Skeletal muscle satellite cell (primary cell): ENCODE results near the gene SLC7A1.

Experiments
- H3K27me3 ChIP-seq: 2 replicates; pipeline ENCODE4 v1.7.0; 2013; ENCODE audit warnings: low read length; ENCODE audit not compliant: control insufficient read depth, insufficient read depth
- H3K36me3 ChIP-seq: 2 replicates; pipeline ENCODE4 v1.7.0; 2013; ENCODE audit warnings: mild to moderate bottlenecking, control low read depth, low read length; ENCODE audit not compliant: insufficient read depth
- H3K4me1 ChIP-seq: 2 replicates; pipeline ENCODE4 v1.7.0; 2013; ENCODE audit warnings: low read length; ENCODE audit not compliant: control insufficient read depth, insufficient read depth
- H3K4me2 ChIP-seq: 2 replicates; pipeline ENCODE4 v1.7.0; 2013; ENCODE audit warnings: mild to moderate bottlenecking, low read length
- H3K4me3 ChIP-seq: 2 replicates; pipeline ENCODE4 v1.7.0; 2013; ENCODE audit warnings: low read length
- H3K9ac ChIP-seq: 2 replicates; pipeline ENCODE4 v1.7.0; 2013; ENCODE audit warnings: mild to moderate bottlenecking, low read depth, low read length, moderate library complexity
- H3K9me3 ChIP-seq: replicated peaks from 2 replicates; pipeline ENCODE4 v1.7.0; 2013; ENCODE audit warnings: mild to moderate bottlenecking, control low read depth, low read length

The SLC7A1 gene

DNA sequence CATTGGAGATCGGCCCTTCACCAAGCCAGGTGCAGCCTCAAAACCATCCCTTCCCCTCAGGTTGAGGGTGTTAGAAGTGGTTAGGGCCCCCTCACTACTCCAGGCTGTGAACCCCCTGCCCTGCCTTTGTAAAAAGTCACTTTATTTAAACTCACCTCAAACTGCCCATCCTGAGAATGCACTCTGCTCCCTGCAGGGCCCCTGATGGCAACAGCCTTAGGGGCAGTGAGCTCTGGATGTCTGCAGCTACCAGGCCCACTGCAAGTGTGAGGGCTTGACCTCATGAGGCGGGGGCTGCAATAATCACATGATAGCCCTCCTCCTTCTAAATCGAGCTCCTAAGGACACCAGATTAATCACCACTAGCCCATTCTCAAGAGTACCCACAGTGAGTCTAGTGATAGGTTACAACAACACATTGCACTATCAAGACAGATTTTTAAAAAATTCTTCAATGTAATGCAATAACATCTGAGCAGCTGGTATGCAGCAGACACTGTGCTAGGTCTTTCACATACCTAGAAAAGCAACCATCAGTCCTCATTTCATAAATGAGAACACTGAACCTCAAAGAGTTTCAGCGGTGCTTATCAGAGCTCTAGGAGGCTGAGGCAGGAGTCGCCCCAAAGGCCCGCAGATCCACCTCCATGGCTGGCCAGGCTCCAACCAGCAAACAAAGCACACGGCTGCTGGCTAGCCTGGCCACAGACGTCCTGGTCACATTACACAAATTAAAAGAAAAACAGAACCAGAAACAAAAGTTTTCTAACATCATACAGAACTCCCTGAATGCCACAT lies 26.0 kb downstream of the SLC7A1 start:
- H3K9ac ChIP-seq: no peak overlapping the region
- H3K4me3 ChIP-seq: no peak overlapping the region
- H3K36me3 ChIP-seq: no peaks in the 10 kb centered on the region
- H3K4me2 ChIP-seq: no peak overlapping the region
- no peaks in the 10 kb centered on the region for H3K27me3 ChIP-seq
- H3K4me1 ChIP-seq: peaks cover 18% of the 10 kb centered on the region
- no peaks in the 10 kb centered on the region for H3K9me3 ChIP-seq

DNA sequence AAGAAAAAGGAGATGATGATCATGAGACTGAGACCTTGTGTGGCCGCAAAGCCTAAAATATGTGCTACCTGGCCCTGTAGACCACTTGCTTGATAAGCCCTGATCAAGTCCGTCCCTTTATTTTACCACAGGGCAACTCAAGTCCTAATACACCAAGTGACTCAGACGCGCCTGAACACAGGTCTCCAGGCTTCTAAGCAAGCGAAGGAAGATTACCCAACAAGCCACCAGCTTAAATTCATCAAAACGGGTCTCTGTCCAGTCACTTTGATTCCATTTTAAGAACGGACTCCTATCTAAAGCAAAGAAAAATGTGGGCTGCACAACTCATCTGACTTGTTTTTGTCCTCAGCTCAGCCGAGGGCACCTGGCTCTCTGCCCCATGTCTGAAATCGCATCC lies 26.8 kb downstream of the SLC7A1 start:
- H3K4me3 ChIP-seq: no peak overlapping the region
- no peak overlapping the region for H3K4me2 ChIP-seq
- no peaks in the 10 kb centered on the region for H3K9me3 ChIP-seq
- H3K9ac ChIP-seq: no peak overlapping the region
- H3K4me1 ChIP-seq: peaks cover 18% of the 10 kb centered on the region
- no peaks in the 10 kb centered on the region for H3K27me3 ChIP-seq
- H3K36me3 ChIP-seq: no peaks in the 10 kb centered on the region

DNA sequence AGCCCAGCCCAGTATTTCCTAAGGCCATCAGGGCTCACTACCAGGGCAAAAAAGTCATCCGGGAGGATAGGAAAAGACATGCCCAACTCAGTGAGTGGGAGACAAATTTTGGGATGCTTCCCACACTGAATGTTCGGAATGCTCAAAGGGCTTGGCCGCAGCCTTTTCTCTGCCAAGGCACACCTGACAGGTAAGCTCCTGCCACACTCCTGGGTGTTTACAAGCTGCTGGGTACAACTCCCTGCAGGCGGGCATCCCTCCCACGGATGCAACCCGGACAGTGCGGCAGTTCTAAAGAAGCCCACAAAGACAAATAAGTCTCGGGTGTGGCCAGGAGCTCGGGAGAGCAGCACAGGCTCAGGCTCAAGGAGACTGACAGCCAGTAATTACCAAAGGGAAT lies 28.1 kb downstream of the SLC7A1 start:
- no peaks in the 10 kb centered on the region for H3K27me3 ChIP-seq
- no peak overlapping the region for H3K9ac ChIP-seq
- H3K9me3 ChIP-seq: no peaks in the 10 kb centered on the region
- H3K4me3 ChIP-seq: no peak overlapping the region
- no peaks in the 10 kb centered on the region for H3K36me3 ChIP-seq
- H3K4me2 ChIP-seq: no peak overlapping the region
- H3K4me1 ChIP-seq: peaks cover 12% of the 10 kb centered on the region

DNA sequence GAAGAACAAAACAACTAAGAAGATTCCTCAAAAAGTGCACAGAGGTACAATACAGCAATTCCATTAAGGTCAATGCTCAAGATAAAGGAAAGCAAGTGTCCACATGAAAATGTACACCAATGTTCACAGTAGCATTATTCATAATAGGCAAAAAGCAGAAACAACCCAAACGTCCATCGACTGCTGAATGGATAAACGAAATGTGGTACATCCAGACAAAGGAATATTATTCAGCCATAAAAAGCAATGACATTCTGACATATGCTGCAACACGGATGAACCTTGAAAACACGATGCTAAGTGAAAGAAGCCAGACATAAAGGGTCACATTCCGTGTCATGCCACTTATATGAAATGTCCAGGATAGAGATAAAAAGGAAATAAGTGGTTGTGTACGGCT lies 29.3 kb downstream of the SLC7A1 start:
- no peaks in the 10 kb centered on the region for H3K9me3 ChIP-seq
- peaks cover 19% of the 10 kb centered on the region for H3K4me1 ChIP-seq
- H3K9ac ChIP-seq: no peak overlapping the region
- no peak overlapping the region for H3K4me2 ChIP-seq
- no peaks in the 10 kb centered on the region for H3K27me3 ChIP-seq
- H3K36me3 ChIP-seq: no peaks in the 10 kb centered on the region
- no peak overlapping the region for H3K4me3 ChIP-seq

DNA sequence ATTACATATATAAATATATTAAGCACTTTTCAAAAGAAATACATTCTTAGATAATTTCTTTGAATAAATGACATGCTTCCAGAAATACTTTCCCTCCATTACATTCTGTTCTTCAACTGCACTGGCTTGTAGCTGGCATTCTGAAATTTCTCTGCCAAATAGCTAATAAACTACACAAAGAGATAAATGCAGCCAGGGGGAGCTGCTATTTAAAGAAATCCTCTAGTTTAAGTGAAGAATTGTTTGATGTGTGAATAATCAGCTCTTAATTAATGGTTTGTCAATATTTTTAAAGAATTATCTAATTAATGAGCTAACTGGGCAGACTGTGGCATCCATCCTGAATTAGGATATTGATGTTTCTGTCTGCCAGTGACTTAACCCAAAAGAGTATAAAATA lies 30.7 kb downstream of the SLC7A1 start:
- no peak overlapping the region for H3K4me3 ChIP-seq
- H3K4me1 ChIP-seq: peaks cover 19% of the 10 kb centered on the region
- H3K4me2 ChIP-seq: no peak overlapping the region
- H3K9me3 ChIP-seq: no peaks in the 10 kb centered on the region
- H3K36me3 ChIP-seq: no peaks in the 10 kb centered on the region
- H3K27me3 ChIP-seq: no peaks in the 10 kb centered on the region
- no peak overlapping the region for H3K9ac ChIP-seq

DNA sequence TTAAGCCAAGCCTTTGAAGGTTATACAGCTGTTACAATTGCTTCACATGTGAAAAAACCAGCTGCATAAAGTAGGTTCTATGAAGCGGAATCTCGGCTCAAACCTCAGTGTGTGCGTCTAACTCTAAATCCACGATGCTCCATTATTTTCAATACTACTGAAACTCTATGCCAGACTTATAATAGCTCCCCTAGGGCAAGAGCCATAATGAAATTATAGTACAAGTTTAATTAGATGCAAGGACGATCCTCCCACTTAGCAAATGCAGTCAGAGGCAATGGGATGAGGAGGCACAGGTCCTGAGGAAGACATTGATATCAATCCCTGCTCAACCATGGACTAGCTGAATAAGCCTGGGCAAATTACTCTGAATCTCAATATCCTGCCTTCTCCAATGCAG lies 31.1 kb downstream of the SLC7A1 start:
- H3K9ac ChIP-seq: no peak overlapping the region
- no peaks in the 10 kb centered on the region for H3K36me3 ChIP-seq

DNA sequence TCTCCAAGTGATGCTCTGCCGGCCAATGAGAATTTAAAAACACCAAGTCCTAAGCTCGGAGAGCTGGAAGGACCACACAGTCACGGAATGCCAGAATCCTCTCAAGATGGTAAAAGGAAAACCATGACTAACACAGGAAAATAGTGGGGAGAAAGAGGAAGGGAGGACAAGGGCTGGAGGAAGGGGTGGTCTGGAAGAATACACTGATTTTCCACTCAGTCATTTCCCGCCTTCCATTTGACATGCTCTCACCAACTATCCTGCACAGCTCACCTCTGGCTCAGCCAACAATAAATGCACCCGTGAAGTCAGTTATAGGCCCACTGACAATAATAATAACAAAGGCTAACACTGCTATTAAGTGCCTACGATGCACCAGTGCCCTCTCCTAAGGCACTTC lies 31.5 kb downstream of the SLC7A1 start:
- Histone ChIP-seq H3K4me2 (peak overlapping the region; percentile 0), H3K4me1 (peaks cover 19% of the 10 kb centered on the region), H3K4me3 (no peak overlapping the region), H3K27me3 (no peaks in the 10 kb centered on the region), H3K9me3 (no peaks in the 10 kb centered on the region), H3K9ac (no peak overlapping the region), H3K36me3 (no peaks in the 10 kb centered on the region)

More for the DNA sequence above, 31.1 kb downstream of the SLC7A1 start:
- Histone ChIP-seq H3K4me2 (peak overlapping the region; percentile 0), H3K4me3 (no peak overlapping the region), H3K9me3 (no peaks in the 10 kb centered on the region), H3K27me3 (no peaks in the 10 kb centered on the region), H3K4me1 (peaks cover 19% of the 10 kb centered on the region)

DNA sequence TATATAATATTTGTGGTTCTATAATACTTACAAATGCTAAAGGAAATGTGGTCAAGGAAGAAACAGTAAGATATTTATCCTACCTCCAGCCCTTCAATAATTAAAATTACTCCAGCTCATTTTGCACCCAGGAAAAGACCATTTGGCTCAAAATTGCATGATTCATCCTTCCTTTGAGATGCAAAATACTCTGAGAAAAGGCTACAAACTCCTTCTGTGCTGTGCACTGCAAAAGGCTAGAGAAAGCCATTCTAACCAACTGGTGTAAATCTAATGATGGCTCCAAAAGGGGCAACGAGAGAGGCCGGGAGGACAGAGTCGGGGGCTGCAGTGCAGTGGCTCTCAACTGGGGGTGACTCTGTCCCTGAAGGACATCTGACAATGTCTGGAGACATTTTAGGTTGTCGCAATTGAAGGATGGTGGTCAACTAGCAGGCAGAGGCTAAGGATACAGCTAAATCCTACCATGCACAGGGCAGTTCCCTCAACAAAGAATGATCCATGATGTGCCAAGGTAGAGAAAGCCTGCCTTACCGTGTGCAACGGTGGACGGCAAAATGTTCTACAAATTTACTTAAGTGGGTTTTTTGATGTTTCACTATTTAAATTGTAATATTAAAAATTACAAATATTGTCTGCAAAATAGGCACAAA lies 32.6 kb downstream of the SLC7A1 start:
- Histone ChIP-seq H3K27me3 (no peaks in the 10 kb centered on the region), H3K4me3 (no peak overlapping the region), H3K36me3 (no peaks in the 10 kb centered on the region), H3K9me3 (no peaks in the 10 kb centered on the region), H3K9ac (no peak overlapping the region), H3K4me2 (no peak overlapping the region), H3K4me1 (peaks cover 19% of the 10 kb centered on the region)

DNA sequence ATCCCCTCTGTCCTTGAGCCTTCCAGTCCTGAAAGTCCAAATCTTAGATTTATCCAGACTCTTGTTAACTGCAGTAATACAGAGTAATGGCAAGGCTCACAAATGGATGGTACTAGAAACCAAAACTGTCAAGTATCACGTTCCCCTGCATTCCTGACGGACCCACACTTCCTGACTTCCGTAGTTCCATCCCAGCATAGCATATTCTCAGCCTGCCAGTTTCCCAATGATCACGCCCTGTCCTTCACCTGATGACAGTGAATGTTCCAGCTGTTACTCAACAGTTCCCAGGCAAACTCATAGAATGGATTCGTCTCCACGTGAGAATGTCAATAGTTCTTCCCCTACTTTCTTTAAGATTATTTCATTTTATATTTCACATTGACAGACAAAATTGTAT lies 33.6 kb downstream of the SLC7A1 start:
- H3K36me3 ChIP-seq: peaks cover 6% of the 10 kb centered on the region

DNA sequence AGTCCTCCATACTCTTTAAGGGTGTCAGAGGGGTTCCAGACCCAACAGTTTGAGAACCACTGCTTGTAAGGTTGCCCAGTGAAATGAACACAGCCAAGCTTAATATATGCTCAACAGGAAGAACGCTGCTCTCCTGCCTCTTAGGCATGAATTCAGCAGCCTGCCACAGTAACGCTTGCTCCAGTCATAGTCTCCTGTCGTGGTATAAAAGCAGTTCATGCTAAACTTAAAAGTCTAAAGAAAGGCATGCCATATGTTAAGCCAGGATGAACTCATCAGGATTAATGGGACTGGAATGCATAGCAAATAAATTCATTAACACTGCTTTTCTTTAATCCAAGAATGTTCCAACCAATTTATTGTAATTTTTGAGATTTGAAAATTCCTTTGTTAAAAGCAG lies 38.7 kb downstream of the SLC7A1 start:
- Histone ChIP-seq H3K9ac (no peak overlapping the region), H3K36me3 (peaks cover 19% of the 10 kb centered on the region), H3K4me2 (no peak overlapping the region), H3K4me3 (no peak overlapping the region), H3K4me1 (peaks cover 3% of the 10 kb centered on the region), H3K9me3 (no peaks in the 10 kb centered on the region), H3K27me3 (no peaks in the 10 kb centered on the region)

More for the DNA sequence above, 33.6 kb downstream of the SLC7A1 start:
- no peaks in the 10 kb centered on the region for H3K9me3 ChIP-seq
- no peak overlapping the region for H3K9ac ChIP-seq
- peak overlapping the region; percentile 17 for H3K4me2 ChIP-seq
- no peaks in the 10 kb centered on the region for H3K27me3 ChIP-seq
- H3K4me3 ChIP-seq: no peak overlapping the region
- H3K4me1 ChIP-seq: peaks cover 19% of the 10 kb centered on the region

DNA sequence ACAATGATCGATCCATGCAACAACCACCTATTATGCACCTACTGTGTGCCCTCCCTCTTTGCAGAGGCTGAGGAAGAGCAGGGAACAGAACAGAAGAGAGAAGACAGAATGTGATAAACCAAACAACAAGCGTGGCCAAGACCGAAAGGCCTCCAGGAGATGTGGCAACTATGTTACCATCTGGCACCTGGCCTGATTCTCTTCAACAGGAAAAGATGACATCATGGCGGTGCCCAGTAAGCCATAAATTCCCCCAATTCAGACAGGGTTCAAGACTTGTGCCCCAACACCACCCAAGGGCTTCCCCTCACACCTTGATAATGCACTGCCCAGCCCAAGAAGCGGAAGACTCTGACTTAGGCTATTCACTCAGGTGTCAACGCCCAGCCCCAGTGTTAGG lies 44.3 kb downstream of the SLC7A1 start:
- peaks cover 40% of the 10 kb centered on the region for H3K36me3 ChIP-seq
- no peak overlapping the region for H3K9ac ChIP-seq
- no peak overlapping the region for H3K4me2 ChIP-seq
- peaks cover 14% of the 10 kb centered on the region for H3K4me1 ChIP-seq
- H3K9me3 ChIP-seq: no peaks in the 10 kb centered on the region
- H3K4me3 ChIP-seq: no peak overlapping the region
- no peaks in the 10 kb centered on the region for H3K27me3 ChIP-seq
